ENCODE data around the gene DLL3. TPM values are rescaled to one million over a fixed set of nuclear protein-coding genes. Genes with fewer than 3 reads are reported as not detected.

Gene DLL3
- total RNA-seq, 1 experiment from 2014 or later = 3.8 TPM

- H3K27ac ChIP-seq = no peak overlapping the region
- no peaks in the 10 kb centered on the region for H3K36me3 ChIP-seq
- H3K27me3 ChIP-seq = peaks cover 22% of the 10 kb centered on the region
- peaks cover 5% of the 10 kb centered on the region; the same call in 1 of the 2 replicates for H3K4me1 ChIP-seq
- no peaks in the 10 kb centered on the region for H3K9me3 ChIP-seq (replicated peaks)
- no peak for DNase-seq
- H3K4me3 ChIP-seq = no peak overlapping the region
Observed at GRCh38 chr19:39518975-39519374, 20.2 kb downstream of the DLL3 start.

- no peaks in the 10 kb centered on the region for H3K4me1 ChIP-seq
- DNase-seq = no peak
- no peak overlapping the region for H3K4me3 ChIP-seq
- H3K36me3 ChIP-seq = no peaks in the 10 kb centered on the region
- no peak overlapping the region for H3K27ac ChIP-seq
- peaks cover 6% of the 10 kb centered on the region for H3K27me3 ChIP-seq
- no peaks in the 10 kb centered on the region for H3K9me3 ChIP-seq (replicated peaks)
Observed at GRCh38 chr19:39520541-39521484, 22.1 kb downstream of the DLL3 start.

GRCh38 chr19:39524495-39524894 lies 25.7 kb downstream of the DLL3 start:
- H3K27ac ChIP-seq = no peak overlapping the region
- no peaks in the 10 kb centered on the region for H3K36me3 ChIP-seq
- no peaks in the 10 kb centered on the region for H3K27me3 ChIP-seq
- no peak overlapping the region for H3K4me3 ChIP-seq
- H3K9me3 ChIP-seq (replicated peaks) = no peaks in the 10 kb centered on the region
- no peaks in the 10 kb centered on the region for H3K4me1 ChIP-seq
- no peak for DNase-seq

DNA sequence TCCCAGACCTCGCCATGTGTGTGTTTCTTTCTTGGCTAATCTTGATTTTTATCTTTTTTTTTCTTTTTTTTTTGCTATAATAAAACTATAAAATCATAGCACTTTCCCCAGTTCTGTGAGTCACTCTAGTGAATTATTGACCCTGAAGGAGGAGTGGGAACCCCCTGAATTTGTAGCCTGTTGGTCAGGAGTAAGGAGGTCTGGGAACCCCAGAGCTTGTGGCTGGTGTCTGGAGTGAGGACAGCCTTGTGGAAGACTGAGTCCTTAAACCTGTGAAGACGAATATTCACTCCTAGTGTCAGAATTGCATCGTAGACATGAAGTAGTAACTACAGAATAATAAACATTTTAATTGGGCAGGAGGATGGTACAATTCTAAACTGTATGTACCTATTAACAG lies 26.5 kb downstream of the DLL3 start:
- no peak for DNase-seq
- Histone ChIP-seq H3K36me3 (no peaks in the 10 kb centered on the region), H3K9me3 (replicated peaks) (no peaks in the 10 kb centered on the region), H3K27ac (no peak overlapping the region), H3K4me3 (no peak overlapping the region), H3K4me1 (no peaks in the 10 kb centered on the region), H3K27me3 (no peaks in the 10 kb centered on the region)

DNA sequence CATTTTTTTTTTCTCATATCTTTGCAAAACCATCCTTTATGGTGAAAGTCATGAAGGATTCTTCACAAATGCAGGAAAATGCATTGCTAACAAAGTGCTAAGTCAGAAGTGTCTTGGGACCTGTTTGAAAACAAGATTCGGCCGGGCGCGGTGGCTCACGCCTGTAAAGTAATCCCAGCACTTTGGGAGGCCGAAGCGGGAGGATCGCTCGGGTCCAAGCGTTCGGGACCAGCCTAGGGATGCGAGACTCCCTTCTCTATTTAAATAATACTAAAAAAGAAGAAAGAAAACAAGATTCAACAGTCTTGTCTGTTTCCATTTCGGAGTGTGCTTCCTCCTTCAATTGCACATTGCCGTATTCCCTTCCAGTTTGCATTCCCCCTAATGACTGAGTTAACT lies 33.1 kb downstream of the DLL3 start:
- Histone ChIP-seq H3K27me3 (no peaks in the 10 kb centered on the region), H3K9me3 (replicated peaks) (no peaks in the 10 kb centered on the region), H3K27ac (peak overlapping the region; percentile 66), H3K4me3 (peak overlapping the region; percentile 91), H3K4me1 (peaks cover 4% of the 10 kb centered on the region; the same call in 1 of the 2 replicates), H3K36me3 (no peaks in the 10 kb centered on the region)
- DNase-seq = peak in 1 of 2 experiments; percentile 24

DNA sequence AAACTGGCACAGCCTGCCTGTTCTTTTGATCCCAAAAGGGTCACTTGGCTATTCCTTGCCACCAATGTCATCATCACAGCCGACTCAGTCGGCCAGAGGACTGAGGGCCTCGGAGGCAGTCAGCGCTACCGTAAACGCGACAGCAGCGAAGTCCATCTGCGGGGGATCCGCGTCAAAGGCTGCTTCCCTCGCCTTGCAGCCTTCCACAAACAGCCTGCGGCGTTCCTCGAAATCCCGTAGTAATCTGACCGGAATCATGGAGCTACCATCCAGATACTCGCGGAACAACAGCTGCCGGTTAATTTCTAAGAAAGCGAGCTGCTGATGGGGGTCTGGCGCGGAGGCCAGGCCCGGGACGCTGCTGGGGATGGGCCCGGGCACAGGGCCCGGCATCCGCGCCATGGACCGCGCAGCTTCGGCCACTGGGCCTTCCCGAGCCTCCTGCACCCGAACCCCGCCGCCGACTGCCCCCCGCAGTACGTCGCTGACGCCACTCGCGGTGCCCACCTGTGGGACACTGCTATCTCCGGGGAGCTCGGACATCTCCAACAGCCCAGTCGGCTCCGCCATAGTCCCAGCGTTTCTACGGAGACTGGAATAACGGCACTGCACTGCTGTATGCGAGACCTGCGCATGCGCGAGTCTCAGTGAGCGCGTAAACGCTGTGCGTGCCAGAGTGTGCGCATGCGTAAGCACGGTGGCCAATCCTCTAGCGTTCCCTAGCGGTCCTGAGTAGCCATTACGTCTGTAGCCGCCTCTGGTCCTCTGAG lies 33.7 kb downstream of the DLL3 start, which contains the start of gene EID2B:
TSS of gene EID2B (minus strand) at position 620 of the 770 bp plus-strand sequence. CDS start at position 570, 50 bp downstream.
- no peaks in the 10 kb centered on the region for H3K27me3 ChIP-seq
- peaks cover 4% of the 10 kb centered on the region; the same call in 1 of the 2 replicates for H3K4me1 ChIP-seq
- peak; percentile 97 to 100 for DNase-seq
- no peaks in the 10 kb centered on the region for H3K36me3 ChIP-seq
- H3K27ac ChIP-seq = peak within 1 kb of the TSS; percentile 66
- peak within 1 kb of the TSS; percentile 91 for H3K4me3 ChIP-seq
- no peaks in the 10 kb centered on the region for H3K9me3 ChIP-seq (replicated peaks)

GRCh38 chr19:39533003-39533512 lies 34.3 kb downstream of the DLL3 start:
- H3K27ac ChIP-seq = no peak overlapping the region
- H3K27me3 ChIP-seq = no peaks in the 10 kb centered on the region
- H3K4me3 ChIP-seq = peak overlapping the region; percentile 91
- no peaks in the 10 kb centered on the region for H3K9me3 ChIP-seq (replicated peaks)
- peaks cover 4% of the 10 kb centered on the region; the same call in 1 of the 2 replicates for H3K4me1 ChIP-seq
- DNase-seq = no peak
- H3K36me3 ChIP-seq = no peaks in the 10 kb centered on the region

DNA sequence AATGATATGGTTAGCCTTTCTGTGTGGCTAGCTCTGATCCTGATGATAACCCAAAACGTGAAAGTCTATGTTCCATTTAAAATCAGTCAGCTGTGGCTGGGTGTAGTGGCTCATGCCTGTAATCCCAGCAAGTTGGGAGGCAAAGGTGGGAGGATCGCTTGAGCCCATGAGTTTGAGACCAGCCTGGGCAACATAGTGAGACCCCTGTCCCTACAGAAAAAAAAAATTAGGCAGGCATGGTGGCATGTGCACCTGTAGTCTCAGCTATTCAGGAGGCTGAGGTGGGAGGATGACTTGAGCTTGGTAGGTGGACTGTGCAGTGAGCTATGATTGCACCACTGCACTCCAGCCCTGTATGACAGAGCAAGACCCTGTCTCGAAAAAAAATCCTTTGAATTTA lies 35.0 kb downstream of the DLL3 start:
- DNase-seq = no peak
- no peaks in the 10 kb centered on the region for H3K9me3 ChIP-seq (replicated peaks)
- no peaks in the 10 kb centered on the region for H3K27me3 ChIP-seq
- H3K4me3 ChIP-seq = no peak overlapping the region
- H3K4me1 ChIP-seq = peaks cover 11% of the 10 kb centered on the region
- no peak overlapping the region for H3K27ac ChIP-seq
- H3K36me3 ChIP-seq = no peaks in the 10 kb centered on the region; the same call in 1 of the 2 replicates

DNA sequence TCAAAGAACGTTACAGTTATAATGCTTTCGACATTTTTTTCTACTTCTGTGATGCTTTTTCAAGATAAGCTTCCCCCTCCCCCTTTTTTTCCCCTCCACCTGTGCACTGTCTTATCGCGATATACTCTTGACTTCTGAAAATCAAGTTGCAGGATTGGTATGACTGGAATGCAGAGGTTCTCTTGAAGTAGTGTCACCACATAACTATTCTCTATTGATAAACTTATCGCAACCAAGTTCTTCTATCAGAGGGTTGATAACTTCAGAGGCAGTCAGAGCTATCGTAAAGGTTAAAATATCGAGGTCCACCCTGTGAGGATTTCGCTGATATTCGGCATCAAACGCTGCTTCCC lies 40.4 kb downstream of the DLL3 start:
- DNase-seq = no peak
- no peaks in the 10 kb centered on the region for H3K9me3 ChIP-seq (replicated peaks)
- peak overlapping the region; percentile 85 for H3K4me3 ChIP-seq
- peak overlapping the region; percentile 14; the same call in 1 of the 2 replicates for H3K27ac ChIP-seq
- H3K36me3 ChIP-seq = no peaks in the 10 kb centered on the region; the same call in 1 of the 2 replicates
- H3K4me1 ChIP-seq = peaks cover 12% of the 10 kb centered on the region
- H3K27me3 ChIP-seq = no peaks in the 10 kb centered on the region

DNA sequence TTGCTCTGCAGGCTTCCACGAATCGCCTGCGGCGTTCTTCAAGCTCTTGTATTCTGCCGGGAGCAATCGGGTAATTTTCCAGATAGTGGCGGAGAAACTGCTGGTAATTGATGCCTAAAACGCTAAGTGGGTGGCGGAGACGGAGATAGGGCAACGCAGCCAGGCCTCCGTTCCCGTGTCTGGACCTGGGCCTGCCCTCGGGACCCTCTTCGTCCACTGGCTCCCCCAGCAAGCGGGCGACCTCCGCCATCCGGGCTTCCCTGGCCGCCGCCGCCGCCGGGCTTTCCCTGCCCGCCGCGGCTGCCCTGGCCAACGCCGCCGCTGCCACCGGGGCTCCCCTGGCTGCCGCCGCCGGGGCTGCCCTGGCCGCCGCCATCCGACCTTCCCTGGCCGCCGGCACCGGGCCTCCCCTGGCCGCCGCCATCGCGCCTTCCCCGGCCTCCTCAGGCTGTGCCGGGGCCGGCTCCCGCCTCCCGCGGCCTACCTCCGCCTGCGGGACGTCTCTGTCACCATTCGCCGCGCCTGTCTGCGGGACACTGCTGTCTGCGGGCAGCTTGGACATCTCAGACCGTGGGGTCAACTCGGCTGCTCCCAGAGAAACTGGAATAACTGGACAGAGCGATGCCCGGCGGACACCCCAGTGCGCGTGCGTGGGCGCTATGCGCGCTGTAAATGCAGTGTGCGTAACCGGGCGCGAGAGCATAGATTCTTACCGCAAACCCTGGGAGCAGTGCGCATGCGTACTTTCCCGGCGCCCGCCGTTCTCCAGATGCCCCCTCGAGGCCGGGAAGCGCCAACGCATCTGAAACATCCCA lies 41.0 kb downstream of the DLL3 start, which contains the start of gene EID2:
TSS of gene EID2 (minus strand) at position 644 of the 815 bp plus-strand sequence. CDS start at position 562, 82 bp downstream.
- Histone ChIP-seq H3K27ac (peak within 1 kb of the TSS; percentile 43; the same call in 1 of the 2 replicates), H3K27me3 (no peaks in the 10 kb centered on the region), H3K9me3 (replicated peaks) (no peaks in the 10 kb centered on the region), H3K4me1 (peaks cover 12% of the 10 kb centered on the region), H3K36me3 (no peaks in the 10 kb centered on the region; the same call in 1 of the 2 replicates), H3K4me3 (peak within 1 kb of the TSS; percentile 85)
- peak; percentile 97 to 98 for DNase-seq

GRCh38 chr19:39540333-39540673 lies 41.6 kb downstream of the DLL3 start:
- no peak overlapping the region for H3K27ac ChIP-seq
- H3K9me3 ChIP-seq (replicated peaks) = no peaks in the 10 kb centered on the region
- H3K4me3 ChIP-seq = peak overlapping the region; percentile 85
- H3K27me3 ChIP-seq = no peaks in the 10 kb centered on the region
- H3K36me3 ChIP-seq = no peaks in the 10 kb centered on the region; the same call in 1 of the 2 replicates
- no peak for DNase-seq
- peaks cover 12% of the 10 kb centered on the region for H3K4me1 ChIP-seq

DNA sequence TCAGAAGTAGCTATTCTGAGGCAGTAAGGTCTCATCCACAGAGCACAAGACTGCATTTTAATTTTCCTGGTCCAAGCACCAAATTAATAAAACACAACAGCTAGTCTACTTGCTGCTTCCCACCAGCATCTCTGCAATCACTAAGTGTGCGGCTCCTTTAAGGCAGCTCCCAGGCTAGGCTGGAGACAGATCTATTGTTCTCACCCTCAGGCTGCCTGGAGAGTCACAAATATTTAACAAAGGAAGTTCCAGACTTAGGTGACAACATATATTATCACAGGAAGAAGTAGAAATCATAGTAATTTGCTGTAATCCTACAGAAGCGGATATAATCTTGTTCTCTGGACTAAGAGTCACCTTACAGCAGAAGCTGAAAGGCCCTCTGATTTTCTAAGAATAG lies 43.5 kb downstream of the DLL3 start:
- Histone ChIP-seq H3K36me3 (no peaks in the 10 kb centered on the region; the same call in 1 of the 2 replicates), H3K27me3 (peaks cover 3% of the 10 kb centered on the region; the same call in 1 of the 2 replicates), H3K4me1 (peaks cover 12% of the 10 kb centered on the region), H3K27ac (no peak overlapping the region), H3K9me3 (replicated peaks) (no peaks in the 10 kb centered on the region), H3K4me3 (no peak overlapping the region)
- no peak for DNase-seq

DNA sequence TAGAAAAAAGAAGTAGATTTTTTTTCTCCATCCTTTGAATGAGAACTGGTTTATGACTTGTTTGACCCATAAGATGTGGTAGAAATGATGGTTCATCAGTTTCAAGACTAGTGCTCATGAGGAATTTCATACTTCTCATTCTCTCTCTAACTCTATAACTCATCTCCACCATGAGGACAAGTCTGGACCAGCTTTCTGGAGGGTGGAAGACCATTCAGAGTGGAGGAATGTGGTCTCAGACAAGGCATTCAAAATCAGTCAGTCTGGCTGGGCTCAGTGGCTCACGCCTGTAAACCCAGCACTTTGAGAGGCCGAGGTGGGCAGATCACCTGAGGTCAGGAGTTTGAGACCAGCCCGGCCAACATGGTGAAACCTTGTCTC lies 44.7 kb downstream of the DLL3 start:
- H3K9me3 ChIP-seq (replicated peaks) = no peaks in the 10 kb centered on the region
- H3K27me3 ChIP-seq = peaks cover 3% of the 10 kb centered on the region; the same call in 1 of the 2 replicates
- DNase-seq = no peak
- no peaks in the 10 kb centered on the region for H3K36me3 ChIP-seq
- H3K4me1 ChIP-seq = peaks cover 8% of the 10 kb centered on the region
- no peak overlapping the region for H3K27ac ChIP-seq
- H3K4me3 ChIP-seq = no peak overlapping the region
